C4-2B (cell line): Measurements from ENCODE around the gene RNF11.

Source experiments
- ZFX ChIP-seq: fragments of 450-650 bp; IDR thresholded peaks from 2 replicates; pipeline ENCODE4 v1.6.1; 2017
- TF ChIP-seq, protein P1 (sequence below): fragments of 450-650 bp; conservative IDR thresholded peaks from 2 replicates; pipeline ENCODE4 v1.5.1; 2017; ENCODE audit warnings: mild to moderate bottlenecking

DNA sequence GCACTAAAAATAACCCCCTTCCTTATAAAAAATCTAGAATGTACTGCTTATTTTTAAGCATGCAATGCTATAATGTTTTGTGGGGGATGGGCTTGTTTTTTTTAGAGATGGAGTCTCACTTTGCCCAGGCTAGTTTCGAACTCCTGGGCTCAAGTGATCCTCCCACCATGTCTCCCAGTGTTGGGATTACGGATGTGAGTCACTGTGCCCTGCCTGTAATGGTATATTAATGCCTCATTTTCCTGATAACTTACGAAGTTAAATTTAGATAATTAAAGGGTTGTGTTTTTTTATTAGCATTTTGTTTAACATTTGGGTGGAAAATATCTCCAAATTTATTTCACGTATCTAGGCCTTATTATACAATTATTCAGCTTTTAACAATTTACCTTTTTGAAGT lies 6.5 kb downstream of the RNF11 start:
- TF ChIP-seq, protein P1, sequence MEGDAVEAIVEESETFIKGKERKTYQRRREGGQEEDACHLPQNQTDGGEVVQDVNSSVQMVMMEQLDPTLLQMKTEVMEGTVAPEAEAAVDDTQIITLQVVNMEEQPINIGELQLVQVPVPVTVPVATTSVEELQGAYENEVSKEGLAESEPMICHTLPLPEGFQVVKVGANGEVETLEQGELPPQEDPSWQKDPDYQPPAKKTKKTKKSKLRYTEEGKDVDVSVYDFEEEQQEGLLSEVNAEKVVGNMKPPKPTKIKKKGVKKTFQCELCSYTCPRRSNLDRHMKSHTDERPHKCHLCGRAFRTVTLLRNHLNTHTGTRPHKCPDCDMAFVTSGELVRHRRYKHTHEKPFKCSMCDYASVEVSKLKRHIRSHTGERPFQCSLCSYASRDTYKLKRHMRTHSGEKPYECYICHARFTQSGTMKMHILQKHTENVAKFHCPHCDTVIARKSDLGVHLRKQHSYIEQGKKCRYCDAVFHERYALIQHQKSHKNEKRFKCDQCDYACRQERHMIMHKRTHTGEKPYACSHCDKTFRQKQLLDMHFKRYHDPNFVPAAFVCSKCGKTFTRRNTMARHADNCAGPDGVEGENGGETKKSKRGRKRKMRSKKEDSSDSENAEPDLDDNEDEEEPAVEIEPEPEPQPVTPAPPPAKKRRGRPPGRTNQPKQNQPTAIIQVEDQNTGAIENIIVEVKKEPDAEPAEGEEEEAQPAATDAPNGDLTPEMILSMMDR = no peak
- TF ChIP-seq ZFX = no peak
